Measurements from ENCODE around the gene CA10.

The CA10 gene

GRCh38 chr17:51813140-51813783 lies 345.3 kb downstream of the CA10 start:
- DNase-seq: no peak

DNA sequence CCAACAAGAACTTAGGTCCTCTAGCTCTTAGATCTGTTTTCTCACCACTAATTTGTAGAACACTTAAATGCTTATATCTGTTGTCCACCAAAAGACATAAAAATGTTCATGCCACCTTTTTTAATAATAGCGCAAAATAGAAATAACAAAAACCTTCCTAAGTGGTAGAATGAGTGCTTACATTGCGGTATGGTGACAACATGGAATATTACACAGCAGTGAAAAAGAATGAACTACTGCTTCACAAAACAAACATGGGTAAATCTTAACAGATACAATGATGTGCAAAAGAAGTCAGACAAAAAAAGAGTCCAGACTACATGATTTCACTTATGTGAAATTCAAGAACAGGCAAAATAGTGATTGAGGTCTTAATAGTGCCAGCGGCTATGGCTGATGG lies 351.1 kb downstream of the CA10 start:
- no peak for DNase-seq

DNA sequence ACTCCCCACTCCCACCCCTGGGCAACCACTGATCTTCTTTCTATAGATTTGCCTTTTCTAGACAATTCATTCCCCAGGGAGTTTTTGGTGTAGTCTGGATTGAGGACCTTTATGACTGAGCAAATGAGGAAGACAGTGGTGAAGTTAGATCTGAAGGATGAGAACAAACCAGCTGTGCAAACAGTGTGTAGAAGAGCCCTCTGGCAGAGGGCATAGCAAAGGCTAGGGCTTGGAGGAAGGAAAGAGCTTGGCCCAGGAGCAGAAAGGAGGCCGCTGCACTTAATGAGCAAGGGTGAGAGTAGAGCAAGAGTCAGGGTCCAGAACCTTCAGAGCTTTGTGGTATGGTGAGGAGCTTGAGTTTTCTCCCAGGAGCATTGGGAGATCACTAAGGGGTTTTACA lies 352.7 kb downstream of the CA10 start:
- DNase-seq: no peak

GRCh38 chr17:51805185-51805584 lies 353.3 kb downstream of the CA10 start:
- no peak for DNase-seq

DNA sequence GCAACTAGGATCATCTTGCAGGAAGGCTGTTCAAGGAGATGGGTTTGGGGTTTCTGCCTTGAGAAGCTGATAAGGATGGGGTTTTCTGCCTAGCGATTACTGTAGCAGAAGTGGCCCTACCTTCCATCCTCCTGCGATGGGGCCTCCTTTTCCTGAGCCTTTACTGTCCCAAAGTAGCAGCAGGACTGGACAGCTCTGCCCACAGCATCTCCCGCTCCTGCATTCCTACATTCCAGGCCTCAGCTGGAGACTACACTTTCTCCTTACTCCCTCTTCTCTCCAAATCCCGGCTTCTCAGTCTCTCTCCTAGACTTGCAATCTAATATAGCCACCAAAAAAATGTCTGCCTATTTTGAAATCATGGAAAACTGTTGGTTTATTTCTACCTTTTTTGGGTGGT lies 355.4 kb downstream of the CA10 start:
- no peak for DNase-seq

DNA sequence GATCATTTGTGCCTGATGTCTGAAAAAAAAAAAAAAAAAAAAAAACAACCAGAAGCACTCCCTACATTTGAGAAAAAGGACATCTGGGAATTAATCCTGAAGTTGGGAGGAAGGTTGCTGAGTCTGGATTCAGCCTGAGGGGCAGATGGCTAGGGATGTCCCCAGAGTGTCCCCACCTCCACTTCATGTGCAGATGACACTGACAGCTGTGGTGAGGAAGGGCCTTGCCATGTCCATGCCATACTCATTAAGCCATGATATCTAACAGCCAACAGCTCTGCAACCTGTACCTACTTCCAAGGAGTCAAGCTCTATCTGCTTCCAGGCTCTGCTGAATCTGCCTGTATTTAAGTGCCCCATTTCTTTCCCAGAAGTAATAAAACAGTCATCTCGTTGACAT lies 356.0 kb downstream of the CA10 start:
- DNase-seq: no peak

- DNase-seq: no peak
These were observed 356.9 kb downstream of the CA10 start for GRCh38 chr17:51801626-51802025.

DNA sequence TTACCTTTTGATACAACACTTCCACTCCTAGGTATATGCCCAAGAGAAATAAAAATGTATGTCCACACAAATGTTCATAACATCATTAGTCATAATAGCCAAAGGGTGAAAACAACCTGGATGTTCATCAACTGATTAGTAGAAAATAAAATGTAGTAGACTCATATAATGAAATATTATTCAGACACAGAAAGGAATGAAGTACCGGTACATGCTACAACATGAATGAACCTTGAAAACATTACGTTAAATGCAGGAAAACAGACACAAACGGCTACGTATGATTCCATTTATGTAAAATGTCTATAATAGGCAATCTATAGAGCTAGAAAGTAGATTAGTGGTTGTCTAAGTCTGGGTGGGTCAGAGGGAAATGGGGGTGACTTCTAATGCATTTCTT lies 358.5 kb downstream of the CA10 start:
- DNase-seq: no peak

GRCh38 chr17:51799240-51799639 lies 359.3 kb downstream of the CA10 start:
- no peak for DNase-seq

DNA sequence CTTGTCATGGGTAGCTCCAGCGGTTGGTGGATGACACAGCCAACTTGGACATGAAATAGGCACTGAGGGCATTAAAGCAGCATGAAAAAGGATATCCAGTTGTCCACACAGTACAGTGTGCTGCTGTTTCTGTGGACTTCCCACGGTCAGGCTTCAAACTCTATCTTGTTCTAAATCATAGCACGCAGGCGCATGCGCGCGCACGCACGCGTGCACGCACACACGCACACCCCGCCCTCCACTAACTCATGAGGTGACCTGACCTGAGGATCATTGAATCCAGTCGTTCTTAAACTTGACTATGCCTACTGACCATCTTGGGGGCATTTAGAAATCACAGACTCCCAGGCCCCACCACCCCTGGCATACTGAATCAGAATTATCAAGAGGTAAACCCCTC lies 361.4 kb downstream of the CA10 start:
- DNase-seq: no peak

DNA sequence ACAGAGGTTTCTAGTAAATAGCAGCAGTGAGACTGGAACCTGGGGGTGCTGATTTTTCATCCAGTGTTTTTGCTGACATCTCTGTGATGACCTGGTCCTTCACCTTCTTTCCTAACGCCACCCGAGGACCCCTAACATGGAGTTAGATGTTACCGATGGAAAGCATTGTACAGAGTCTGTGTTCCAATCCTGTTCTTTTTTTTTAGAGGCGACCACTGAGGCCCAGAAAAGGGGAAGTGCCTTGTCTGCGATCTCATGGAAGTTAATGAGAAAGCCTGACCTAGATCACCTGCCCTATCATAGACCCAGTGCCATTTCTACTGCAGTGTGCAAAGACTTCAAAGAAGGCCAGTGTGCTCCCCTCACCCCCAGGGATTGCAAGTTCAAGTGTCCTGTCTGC lies 362.5 kb downstream of the CA10 start:
- no peak for DNase-seq

DNA sequence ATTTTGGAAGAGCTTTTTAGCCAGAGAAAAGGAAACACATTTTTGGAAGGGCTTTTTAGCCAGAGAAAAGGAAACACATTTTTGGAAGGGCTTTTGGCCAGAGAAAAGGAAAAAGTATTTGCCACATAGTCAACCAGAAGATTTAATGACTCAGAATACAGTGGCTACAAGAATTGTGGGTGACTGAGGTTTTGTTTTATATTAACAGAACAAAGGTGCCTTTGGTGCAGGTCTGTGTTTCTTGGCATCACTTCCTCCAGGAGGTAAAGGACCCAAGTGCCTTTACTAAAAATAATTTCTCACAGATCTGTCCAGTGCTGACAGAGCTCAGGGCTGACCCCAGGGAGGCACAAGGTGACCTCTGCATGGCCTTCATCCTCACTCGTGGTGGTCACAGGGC lies 363.1 kb downstream of the CA10 start:
- DNase-seq: no peak

DNA sequence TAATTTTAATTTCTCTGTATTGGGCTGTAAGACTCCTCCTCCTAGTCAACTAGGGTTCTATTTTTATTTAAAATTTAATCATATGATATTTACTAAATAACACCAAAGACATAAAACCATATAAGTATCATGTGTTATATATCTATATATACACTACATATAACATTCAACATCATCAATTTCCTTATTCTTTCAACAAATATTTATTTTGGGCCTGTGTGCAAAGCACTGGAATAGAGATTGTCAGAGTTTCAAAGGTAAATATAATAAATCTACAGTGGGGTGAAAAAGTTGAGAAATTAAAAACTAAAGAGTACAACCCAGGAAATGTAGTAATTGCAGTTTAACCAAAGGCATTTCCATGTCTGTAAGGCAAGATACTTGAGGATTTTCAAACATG lies 364.0 kb downstream of the CA10 start:
- DNase-seq: no peak

- no peak for DNase-seq
These were observed 364.8 kb downstream of the CA10 start for GRCh38 chr17:51793686-51794085.

- DNase-seq: no peak
These were observed 379.7 kb downstream of the CA10 start for GRCh38 chr17:51778842-51779241.

- DNase-seq: no peak
These were observed 388.3 kb downstream of the CA10 start for GRCh38 chr17:51770027-51770759.

DNA sequence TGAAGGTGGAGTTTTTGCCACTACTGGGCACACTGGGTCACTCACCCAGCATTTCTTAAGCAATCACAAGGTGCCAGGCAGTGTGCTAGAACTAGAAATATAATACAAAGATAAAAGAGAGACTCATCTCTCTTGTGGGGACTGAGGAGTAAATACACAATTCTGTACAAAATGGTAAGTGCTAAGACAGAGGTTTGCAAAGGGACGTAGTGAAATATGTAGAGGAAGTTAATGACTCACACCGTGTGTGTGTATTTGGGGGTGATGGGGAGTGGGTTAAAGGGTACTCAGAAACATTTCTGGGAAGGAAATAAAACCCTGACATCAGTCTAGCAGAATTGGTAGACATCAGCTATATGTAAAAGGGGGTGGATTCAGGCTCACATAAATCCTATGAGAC lies 389.3 kb downstream of the CA10 start:
- DNase-seq: no peak

DNA sequence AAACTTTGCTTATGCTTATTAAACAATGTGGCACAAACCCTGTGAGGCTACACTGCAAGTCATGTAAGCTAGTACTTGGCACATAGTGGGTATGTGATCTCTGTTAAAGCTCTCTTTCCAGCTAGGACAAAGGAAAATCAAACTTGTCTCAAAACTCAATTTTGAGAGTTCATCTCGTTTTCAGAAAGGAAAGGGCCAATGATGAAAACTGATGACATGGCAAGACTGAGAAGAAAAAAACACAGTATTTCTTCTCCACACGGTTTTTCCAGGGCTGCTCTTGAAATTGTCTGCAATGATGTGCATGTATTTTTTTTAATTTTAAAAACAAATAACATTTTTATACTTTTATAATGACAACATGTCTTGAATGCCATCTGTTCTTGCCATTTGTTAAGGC lies 389.8 kb downstream of the CA10 start:
- no peak for DNase-seq

DNA sequence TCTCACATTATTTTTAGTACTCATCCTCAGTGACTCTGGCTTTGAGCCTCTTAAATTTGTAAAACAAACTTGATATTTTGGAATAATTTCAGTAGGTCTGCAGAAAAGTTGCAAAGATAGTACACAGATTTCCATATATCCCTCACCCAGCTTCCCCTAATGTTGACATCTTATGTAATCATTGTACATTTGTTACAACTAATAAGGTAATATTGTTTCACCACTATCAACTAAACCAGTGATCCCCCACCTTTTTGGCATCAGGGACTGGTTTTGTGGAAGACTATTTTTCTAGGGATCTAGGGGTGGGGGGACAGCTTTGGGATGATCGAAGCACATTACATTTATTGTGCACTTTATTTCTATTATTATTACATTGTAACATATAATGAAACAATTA lies 391.2 kb downstream of the CA10 start:
- no peak for DNase-seq

DNA sequence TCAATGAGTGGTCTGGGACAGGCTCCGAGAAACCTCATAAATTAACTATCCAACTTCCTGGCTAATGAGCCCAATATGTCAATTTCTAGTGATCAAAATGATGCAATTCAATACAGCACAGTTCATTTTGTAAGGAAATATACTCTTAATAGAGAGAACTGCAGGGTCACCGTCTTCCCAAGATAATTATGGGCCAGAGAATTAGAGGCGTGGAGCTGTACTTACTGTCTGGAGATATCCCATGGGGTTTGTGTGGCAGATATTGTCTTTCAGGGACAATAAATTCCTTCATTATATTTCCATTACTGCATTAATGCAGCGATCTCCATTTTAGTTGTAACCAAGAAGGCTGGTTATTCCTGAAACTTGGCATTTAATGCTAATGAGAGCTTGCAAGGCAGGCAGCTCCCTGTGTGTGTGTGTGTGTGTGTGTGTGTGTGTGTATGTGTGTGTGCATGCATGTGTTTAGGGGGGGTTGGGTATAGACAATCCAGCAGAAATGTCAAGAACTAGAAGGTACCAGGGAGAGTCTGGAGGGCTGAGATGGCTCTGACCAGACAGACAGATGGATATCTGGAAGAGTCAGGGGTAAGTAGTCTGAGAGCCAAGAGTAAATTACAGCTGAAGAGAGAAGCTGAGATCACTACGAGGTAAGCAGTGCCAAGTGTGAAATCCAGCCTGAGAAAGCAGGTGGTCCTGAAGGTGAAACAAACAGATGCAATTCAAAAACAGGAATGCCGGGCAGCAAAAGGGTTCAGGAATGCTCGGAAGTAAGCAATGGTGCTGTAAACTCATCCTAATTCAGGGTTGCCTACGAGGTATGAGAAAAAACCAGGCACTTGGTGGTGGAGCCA lies 393.0 kb downstream of the CA10 start:
- no peak for DNase-seq

DNA sequence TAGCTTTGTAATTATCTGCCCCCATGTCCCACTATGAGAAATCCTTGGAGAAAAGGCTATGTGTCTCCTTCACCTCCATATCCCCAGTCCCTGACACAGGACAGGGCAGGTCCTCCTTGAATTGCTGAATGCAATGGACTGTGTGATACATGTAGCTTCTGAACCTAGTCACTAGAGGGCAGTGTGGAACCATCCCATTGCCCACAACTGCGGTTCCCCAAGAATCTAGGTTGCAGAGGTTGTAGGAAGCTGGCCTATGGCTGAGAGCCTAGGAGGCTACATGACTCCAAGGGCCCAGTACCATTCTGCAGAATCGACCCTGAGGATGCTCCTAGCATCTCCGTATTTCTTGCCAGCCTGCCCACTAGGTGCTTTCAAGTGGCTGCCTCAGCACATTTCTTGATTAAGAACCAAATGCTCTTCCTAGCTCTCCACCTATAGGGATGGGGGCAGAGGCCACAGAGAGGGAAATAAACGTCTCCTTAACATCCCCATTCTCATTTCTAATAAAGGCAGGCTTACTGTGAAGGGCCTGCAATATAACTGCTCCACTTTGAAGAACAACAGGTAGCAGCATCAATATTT lies 394.0 kb downstream of the CA10 start:
- DNase-seq: no peak

DNA sequence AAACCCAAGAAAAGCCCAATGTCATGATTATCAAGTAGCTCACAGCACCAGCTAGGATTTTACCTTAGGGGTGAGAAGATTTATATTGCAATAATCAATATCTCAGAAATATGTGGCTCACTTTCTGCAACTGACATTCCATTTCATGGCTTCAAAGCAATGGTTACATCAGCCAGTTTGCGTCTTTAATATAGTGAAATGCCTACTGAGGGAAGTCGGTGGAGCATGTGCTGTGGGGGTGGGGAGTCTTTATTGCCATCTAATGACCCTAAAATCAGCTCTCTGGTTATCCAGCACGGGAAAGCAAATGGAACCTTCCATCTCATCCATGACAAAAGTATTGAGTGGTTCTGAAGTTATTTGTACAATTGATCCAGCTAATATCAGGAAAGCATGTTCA lies 395.5 kb downstream of the CA10 start:
- no peak for DNase-seq

DNA sequence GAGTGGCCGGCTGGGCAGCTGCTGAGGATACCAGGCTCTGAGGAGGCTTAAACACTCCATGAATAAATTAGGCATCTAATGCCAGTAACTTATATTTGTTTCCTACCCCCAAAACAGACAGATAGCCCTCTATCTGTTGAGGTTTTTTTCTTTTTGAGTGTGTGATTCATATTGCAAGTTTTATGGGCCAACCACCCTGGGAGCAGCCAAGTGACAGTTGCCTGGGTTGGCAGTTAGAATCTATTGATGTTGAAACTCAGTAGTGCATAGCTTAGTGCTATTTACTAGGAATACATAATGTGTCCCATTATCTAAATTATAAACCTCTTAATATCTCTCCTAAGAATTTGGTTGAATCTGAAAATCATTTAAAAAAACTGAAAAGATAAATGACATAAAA lies 397.4 kb downstream of the CA10 start:
- no peak for DNase-seq

GRCh38 chr17:51759260-51759659 lies 399.3 kb downstream of the CA10 start:
- no peak for DNase-seq
